ENCODE measurements around the gene CRPPA. TPM values are rescaled to one million over a fixed set of nuclear protein-coding genes. Genes with fewer than 3 reads are reported as not detected.

The CRPPA gene
- total and polyA plus RNA-seq, 4 experiments from 2014 or later: 0.26 to 1.3 (median 0.98) TPM

DNA sequence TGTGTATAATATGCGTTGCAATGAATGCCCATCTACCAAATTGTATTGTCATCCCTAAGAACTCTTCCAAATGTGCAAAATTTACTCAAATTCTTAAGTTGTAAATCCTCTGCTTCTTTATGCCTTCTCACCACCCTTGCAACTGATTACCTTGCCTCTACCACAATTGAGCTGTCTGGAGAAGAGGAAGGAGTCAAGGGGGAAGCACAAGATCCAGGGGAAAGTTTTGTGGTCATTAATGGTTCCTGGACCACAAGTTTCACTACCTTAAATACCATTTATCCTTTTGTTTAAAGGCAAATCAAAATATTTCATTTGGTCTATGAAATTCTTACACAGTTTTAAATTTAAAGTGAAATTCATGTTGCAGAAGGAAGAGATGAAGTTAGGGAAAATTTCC is 16.7 kb downstream of the CRPPA start:
- H3K27me3 Mint-ChIP-seq: peaks cover 0 to 2% of the 10 kb centered on the region in 2 donors
- H3K4me1 Mint-ChIP-seq: peaks cover 0 to 3% (median 0%) of the 10 kb centered on the region in 4 donors
- Histone ChIP-seq H3K4me3 (ENCODE audit: low read length in 2 of 2) (no peak overlapping the region), H3K36me3 (ENCODE audit: insufficient read depth, low read length) (no peaks in the 10 kb centered on the region), H3K9me3 (ENCODE audit: control insufficient read depth in 1 of 2, low read length in 2 of 2) (no peaks in the 10 kb centered on the region), H3K4me1 (ENCODE audit: insufficient read depth, low read length) (no peaks in the 10 kb centered on the region), H3K27ac (ENCODE audit: low read depth, low read length) (no peak overlapping the region), H3K27me3 (ENCODE audit: insufficient read depth, low read length) (no peaks in the 10 kb centered on the region)
- peaks cover 0 to 28% (median 17%) of the 10 kb centered on the region in 8 donors for H3K9me3 Mint-ChIP-seq
- no peak overlapping the region for H3K4me3 Mint-ChIP-seq
- intact Hi-C loops (cut with micrococcal nuclease): no loop called here
- POLR2A ChIA-PET (ENCODE audit: partially characterized antibody): no interaction called here
- no peak overlapping the region for H3K27ac Mint-ChIP-seq
- H3K36me3 Mint-ChIP-seq: peaks cover 4 to 13% of the 10 kb centered on the region in 2 donors
- CTCF ChIA-PET (ENCODE audit: partially characterized antibody): interaction anchor here (1.2 kb wide), 1 partner anchor 16 kb away, joined by 4 read pairs; the partner anchor contains the start of gene CRPPA
- no peak for DNase-seq

DNA sequence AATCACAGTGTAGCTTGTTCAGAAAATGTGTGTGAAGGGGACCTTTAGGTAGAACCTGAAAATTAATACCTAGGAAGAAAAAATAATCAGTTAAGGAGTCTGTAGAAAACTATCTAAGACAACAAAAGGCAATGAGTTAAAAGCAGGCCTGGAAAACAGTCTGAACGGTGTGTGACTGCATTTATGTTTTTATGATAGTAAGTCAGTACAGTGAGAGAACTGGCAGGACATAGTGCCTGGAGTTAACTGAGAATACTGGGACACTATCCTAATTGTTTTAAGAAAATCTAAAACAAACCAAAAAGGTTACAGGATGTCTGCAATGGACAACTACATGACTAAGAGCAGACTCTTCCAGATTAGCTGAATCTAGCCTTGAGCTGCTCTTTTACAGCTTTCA is 17.9 kb downstream of the CRPPA start:
- peaks cover 0 to 2% of the 10 kb centered on the region in 2 donors for H3K27me3 Mint-ChIP-seq
- DNase-seq: no peak
- H3K27ac Mint-ChIP-seq: no peak overlapping the region
- no peaks in the 10 kb centered on the region for H3K9me3 ChIP-seq (ENCODE audit: control insufficient read depth in 1 of 2, low read length in 2 of 2)
- no peaks in the 10 kb centered on the region for H3K36me3 ChIP-seq (ENCODE audit: insufficient read depth, low read length)
- H3K4me1 ChIP-seq (ENCODE audit: insufficient read depth, low read length): no peaks in the 10 kb centered on the region
- no peak overlapping the region for H3K4me3 Mint-ChIP-seq
- H3K36me3 Mint-ChIP-seq: peaks cover 4 to 13% of the 10 kb centered on the region in 2 donors
- ChIA-PET POLR2A (ENCODE audit: partially characterized antibody) (no interaction called here), CTCF (ENCODE audit: partially characterized antibody) (no interaction called here)
- no peak overlapping the region for H3K4me3 ChIP-seq (ENCODE audit: low read length in 2 of 2)
- no peaks in the 10 kb centered on the region for H3K27me3 ChIP-seq (ENCODE audit: insufficient read depth, low read length)
- no peak overlapping the region for H3K27ac ChIP-seq (ENCODE audit: low read depth, low read length)
- peaks cover 0 to 3% (median 0%) of the 10 kb centered on the region in 4 donors for H3K4me1 Mint-ChIP-seq
- intact Hi-C loops (cut with micrococcal nuclease): no loop called here
- H3K9me3 Mint-ChIP-seq: peaks cover 0 to 28% (median 18%) of the 10 kb centered on the region in 8 donors

DNA sequence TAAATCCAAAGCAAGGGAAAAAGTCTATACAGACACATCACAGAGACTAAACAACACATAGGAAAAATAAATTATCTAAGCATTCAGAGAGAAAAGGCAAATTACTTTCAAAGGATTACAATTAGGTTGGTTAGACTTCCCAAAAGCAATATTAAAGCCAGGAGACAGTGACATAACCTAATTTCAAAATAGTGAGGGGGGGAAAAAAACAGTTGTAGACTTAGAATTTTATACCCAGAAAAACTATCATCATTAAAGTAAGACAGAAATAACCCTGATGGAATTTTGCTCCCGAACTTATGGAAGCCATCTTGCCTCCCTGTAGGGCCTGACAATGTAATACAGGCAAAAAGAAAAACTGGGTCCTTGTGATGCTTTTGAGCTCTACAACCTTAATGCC is 18.4 kb downstream of the CRPPA start:
- Histone ChIP-seq H3K27ac (ENCODE audit: low read depth, low read length) (no peak overlapping the region), H3K4me3 (ENCODE audit: low read length in 2 of 2) (no peak overlapping the region), H3K36me3 (ENCODE audit: insufficient read depth, low read length) (no peaks in the 10 kb centered on the region), H3K9me3 (ENCODE audit: control insufficient read depth in 1 of 2, low read length in 2 of 2) (peaks cover 0 to 2% of the 10 kb centered on the region in 2 donors), H3K4me1 (ENCODE audit: insufficient read depth, low read length) (no peaks in the 10 kb centered on the region), H3K27me3 (ENCODE audit: insufficient read depth, low read length) (no peaks in the 10 kb centered on the region)
- ChIA-PET POLR2A (ENCODE audit: partially characterized antibody) (no interaction called here), CTCF (ENCODE audit: partially characterized antibody) (no interaction called here)
- intact Hi-C loops (cut with micrococcal nuclease): no loop called here
- Mint-ChIP-seq H3K4me3 (no peak overlapping the region), H3K9me3 (peaks cover 0 to 28% (median 18%) of the 10 kb centered on the region in 8 donors), H3K27me3 (peaks cover 0 to under 1% of the 10 kb centered on the region in 2 donors), H3K27ac (no peak overlapping the region), H3K4me1 (peaks cover 0 to 3% (median 0%) of the 10 kb centered on the region in 4 donors), H3K36me3 (peaks cover 4 to 13% of the 10 kb centered on the region in 2 donors)
- no peak for DNase-seq

DNA sequence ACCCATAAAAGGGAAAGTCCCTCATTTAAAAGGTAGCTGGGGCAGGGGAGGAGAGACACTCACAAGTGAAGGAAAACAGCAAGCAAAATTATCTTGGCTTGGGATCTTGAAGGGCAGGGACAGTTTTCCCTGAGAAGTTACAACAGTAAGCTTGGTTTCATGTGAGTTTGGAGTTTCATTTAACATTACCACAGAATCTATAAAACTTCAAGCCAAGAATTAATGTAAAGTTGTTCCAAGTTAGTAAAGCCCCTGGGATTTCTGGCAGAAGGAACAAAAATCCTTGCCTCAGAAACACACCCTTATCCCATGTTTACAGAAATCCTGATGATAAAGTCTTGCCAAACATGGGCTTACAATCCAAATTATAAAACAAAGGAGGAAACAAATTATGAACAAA is 19.2 kb downstream of the CRPPA start:
- DNase-seq: no peak
- Mint-ChIP-seq H3K27me3 (no peaks in the 10 kb centered on the region), H3K4me3 (no peak overlapping the region), H3K27ac (no peak overlapping the region), H3K9me3 (peaks cover 0 to 32% (median 18%) of the 10 kb centered on the region in 8 donors), H3K36me3 (peaks cover 4 to 13% of the 10 kb centered on the region in 2 donors), H3K4me1 (peaks cover 0 to 3% (median 0%) of the 10 kb centered on the region in 4 donors)
- H3K36me3 ChIP-seq (ENCODE audit: insufficient read depth, low read length): no peaks in the 10 kb centered on the region
- POLR2A ChIA-PET (ENCODE audit: partially characterized antibody): no interaction called here
- no peak overlapping the region for H3K4me3 ChIP-seq (ENCODE audit: low read length in 2 of 2)
- intact Hi-C loops (cut with micrococcal nuclease): no loop called here
- peaks cover 0 to 7% of the 10 kb centered on the region in 2 donors for H3K9me3 ChIP-seq (ENCODE audit: control insufficient read depth in 1 of 2, low read length in 2 of 2)
- no peaks in the 10 kb centered on the region for H3K27me3 ChIP-seq (ENCODE audit: insufficient read depth, low read length)
- H3K4me1 ChIP-seq (ENCODE audit: insufficient read depth, low read length): no peaks in the 10 kb centered on the region
- no peak overlapping the region for H3K27ac ChIP-seq (ENCODE audit: low read depth, low read length)
- CTCF ChIA-PET (ENCODE audit: partially characterized antibody): no interaction called here

DNA sequence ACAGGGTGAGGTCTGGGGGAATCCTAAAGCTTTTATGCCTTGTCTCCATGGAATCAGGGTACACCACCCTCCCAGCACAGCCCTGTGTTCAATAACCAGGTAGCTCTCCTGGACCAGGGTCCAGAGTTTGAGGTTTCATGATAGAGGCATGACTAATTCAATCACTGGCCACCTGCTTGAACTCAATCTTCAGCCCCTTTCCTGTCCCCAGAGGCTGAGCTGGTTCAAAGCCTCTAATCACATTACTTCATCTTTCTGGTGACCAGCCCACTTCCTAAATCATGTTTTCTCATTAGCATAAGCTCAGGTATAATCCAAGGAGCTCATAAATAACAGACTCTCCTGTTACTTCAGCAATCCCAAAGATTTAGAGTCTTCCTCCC is 20.5 kb downstream of the CRPPA start:
- peaks cover 0 to 7% of the 10 kb centered on the region in 2 donors for H3K9me3 ChIP-seq (ENCODE audit: control insufficient read depth in 1 of 2, low read length in 2 of 2)
- Mint-ChIP-seq H3K27me3 (no peaks in the 10 kb centered on the region), H3K27ac (no peak overlapping the region), H3K9me3 (peaks cover 0 to 41% (median 24%) of the 10 kb centered on the region in 8 donors), H3K4me3 (no peak overlapping the region), H3K4me1 (peaks cover 0 to 7% (median 0%) of the 10 kb centered on the region in 4 donors), H3K36me3 (peaks cover 4 to 16% of the 10 kb centered on the region in 2 donors)
- no peaks in the 10 kb centered on the region for H3K4me1 ChIP-seq (ENCODE audit: insufficient read depth, low read length)
- no peak overlapping the region for H3K27ac ChIP-seq (ENCODE audit: low read depth, low read length)
- DNase-seq: no peak
- intact Hi-C loops (cut with micrococcal nuclease): no loop called here
- H3K27me3 ChIP-seq (ENCODE audit: insufficient read depth, low read length): no peaks in the 10 kb centered on the region
- H3K4me3 ChIP-seq (ENCODE audit: low read length in 2 of 2): no peak overlapping the region
- no peaks in the 10 kb centered on the region for H3K36me3 ChIP-seq (ENCODE audit: insufficient read depth, low read length)
- ChIA-PET CTCF (ENCODE audit: partially characterized antibody) (no interaction called here), POLR2A (ENCODE audit: partially characterized antibody) (no interaction called here)

DNA sequence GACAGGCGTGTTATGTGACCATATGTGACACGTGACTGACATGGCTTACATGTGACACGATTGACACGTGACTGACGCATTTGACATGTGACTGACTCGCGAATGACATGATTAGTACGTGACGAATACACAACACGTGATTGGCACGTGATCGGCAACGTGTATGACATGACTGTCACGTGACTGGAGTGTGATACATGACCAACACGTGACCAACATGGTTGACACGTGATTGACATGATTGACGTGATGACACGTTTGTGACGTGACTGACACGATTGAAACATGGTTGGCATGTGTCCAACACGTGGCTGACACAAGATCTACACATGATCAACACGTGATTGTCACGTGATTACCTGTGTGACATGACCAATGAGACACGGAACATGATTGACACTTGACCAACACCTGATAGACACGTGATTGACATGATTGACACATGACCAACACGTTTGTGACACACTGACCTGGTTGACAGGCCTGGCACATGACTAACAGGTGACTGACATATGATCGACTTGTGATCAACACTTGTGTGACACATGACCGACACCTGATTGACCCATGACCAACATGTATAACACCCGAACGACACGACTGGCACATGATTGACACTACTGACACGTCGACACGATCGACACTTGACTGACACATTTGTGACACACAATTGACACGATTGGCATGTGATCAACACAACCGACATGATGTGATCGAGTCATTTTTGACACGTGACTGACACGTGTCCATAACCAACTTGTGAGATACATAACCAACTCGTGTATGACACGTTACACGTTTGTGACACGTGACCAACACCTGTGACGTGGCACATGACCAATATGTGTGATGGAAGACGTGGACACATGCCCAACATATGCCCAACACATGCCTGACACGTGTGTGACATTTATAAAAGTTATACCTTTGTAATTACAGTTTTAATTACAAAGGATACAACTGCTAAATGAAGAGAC is 21.1 kb downstream of the CRPPA start:
- ChIA-PET POLR2A (ENCODE audit: partially characterized antibody) (no interaction called here), CTCF (ENCODE audit: partially characterized antibody) (no interaction called here)
- Mint-ChIP-seq H3K27ac (no peak overlapping the region), H3K9me3 (peaks cover 0 to 42% (median 24%) of the 10 kb centered on the region in 8 donors), H3K4me1 (peaks cover 0 to 7% (median 0%) of the 10 kb centered on the region in 4 donors), H3K27me3 (no peaks in the 10 kb centered on the region), H3K4me3 (no peak overlapping the region), H3K36me3 (peaks cover 4 to 16% of the 10 kb centered on the region in 2 donors)
- peaks cover 0 to 7% of the 10 kb centered on the region in 2 donors for H3K9me3 ChIP-seq (ENCODE audit: control insufficient read depth in 1 of 2, low read length in 2 of 2)
- H3K27ac ChIP-seq (ENCODE audit: low read depth, low read length): no peak overlapping the region
- H3K36me3 ChIP-seq (ENCODE audit: insufficient read depth, low read length): no peaks in the 10 kb centered on the region
- no peaks in the 10 kb centered on the region for H3K27me3 ChIP-seq (ENCODE audit: insufficient read depth, low read length)
- intact Hi-C loops (cut with micrococcal nuclease): no loop called here
- DNase-seq: no peak
- H3K4me1 ChIP-seq (ENCODE audit: insufficient read depth, low read length): no peaks in the 10 kb centered on the region
- no peak overlapping the region for H3K4me3 ChIP-seq (ENCODE audit: low read length in 2 of 2)

DNA sequence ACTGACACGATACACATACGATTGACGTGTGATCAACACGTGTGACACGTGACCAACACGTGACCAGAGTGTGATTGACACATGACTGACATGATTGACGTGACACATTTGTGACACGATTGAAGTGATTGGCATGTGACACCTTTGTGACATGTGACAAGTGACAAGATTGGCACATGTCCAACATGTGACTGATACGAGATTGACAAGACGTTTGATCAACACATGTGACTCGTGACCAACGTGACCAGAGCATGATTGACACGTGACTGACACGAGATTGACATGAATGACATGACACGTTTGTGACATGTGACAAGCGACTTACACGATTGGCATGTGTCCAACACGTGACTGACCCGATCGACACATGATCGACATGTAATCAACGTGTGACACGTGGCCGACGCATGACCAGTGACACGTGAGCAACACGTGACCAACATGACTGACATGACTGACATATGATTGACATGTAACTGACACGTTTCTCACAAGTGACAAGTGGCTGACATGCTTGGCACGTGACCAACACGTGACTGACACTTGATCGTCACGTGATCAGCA is 22.0 kb downstream of the CRPPA start:
- intact Hi-C loops (cut with micrococcal nuclease): no loop called here
- H3K4me1 Mint-ChIP-seq: peaks cover 0 to 7% (median 0%) of the 10 kb centered on the region in 4 donors
- no peaks in the 10 kb centered on the region for H3K27me3 ChIP-seq (ENCODE audit: insufficient read depth, low read length)
- no peak for DNase-seq
- peaks cover 4 to 16% of the 10 kb centered on the region in 2 donors for H3K36me3 Mint-ChIP-seq
- peaks cover 0 to 7% of the 10 kb centered on the region in 2 donors for H3K9me3 ChIP-seq (ENCODE audit: control insufficient read depth in 1 of 2, low read length in 2 of 2)
- no peak overlapping the region for H3K4me3 ChIP-seq (ENCODE audit: low read length in 2 of 2)
- POLR2A ChIA-PET (ENCODE audit: partially characterized antibody): no interaction called here
- no peak overlapping the region for H3K4me3 Mint-ChIP-seq
- no peaks in the 10 kb centered on the region for H3K4me1 ChIP-seq (ENCODE audit: insufficient read depth, low read length)
- CTCF ChIA-PET (ENCODE audit: partially characterized antibody): no interaction called here
- no peaks in the 10 kb centered on the region for H3K27me3 Mint-ChIP-seq
- no peaks in the 10 kb centered on the region for H3K36me3 ChIP-seq (ENCODE audit: insufficient read depth, low read length)
- H3K27ac Mint-ChIP-seq: no peak overlapping the region
- H3K27ac ChIP-seq (ENCODE audit: low read depth, low read length): no peak overlapping the region
- H3K9me3 Mint-ChIP-seq: peaks cover 0 to 42% (median 25%) of the 10 kb centered on the region in 8 donors

Measured in CD4-positive, alpha-beta memory T cell (primary cell).